Measurements from ENCODE around the gene SORT1.

GRCh38 chr1:109379422-109379821 lies 18.3 kb downstream of the SORT1 start:
- TF ChIP-seq RXRA (IDR thresholded peaks at IDR 0.05), result no peak
- no peak for TF ChIP-seq MAX (IDR thresholded peaks at IDR 0.05)
- TF ChIP-seq CTCF (IDR thresholded peaks at IDR 0.05; ENCODE audit: low read depth, low read length, missing input control), result no peak

Measured in liver (tissue), 3 donors.